Skin of body (tissue), 2 donors: ENCODE results near the gene AKT3. TPM values are rescaled to one million over a fixed set of nuclear protein-coding genes. Genes with fewer than 3 reads are reported as not detected.
"Not testable (repeated sequence)": the region's sequence is repeated elsewhere in the genome, so short reads cannot be mapped to it uniquely, and the experiment has no call there.

Source experiments
- DNase-seq: peaks from one replicate; lab custom pipeline; 2025; lab: John Stamatoyannopoulos, UW
- total RNA-seq: library from RNA; depleted of rRNA; stranded (reverse); fragments of >200 nt; gene quantifications from one replicate; pipeline ENCODE4 v1.2.3, GENCODE V29; 2014

The AKT3 gene
- total RNA-seq, 1 donor from 2014 or later: 26.7 TPM

DNA sequence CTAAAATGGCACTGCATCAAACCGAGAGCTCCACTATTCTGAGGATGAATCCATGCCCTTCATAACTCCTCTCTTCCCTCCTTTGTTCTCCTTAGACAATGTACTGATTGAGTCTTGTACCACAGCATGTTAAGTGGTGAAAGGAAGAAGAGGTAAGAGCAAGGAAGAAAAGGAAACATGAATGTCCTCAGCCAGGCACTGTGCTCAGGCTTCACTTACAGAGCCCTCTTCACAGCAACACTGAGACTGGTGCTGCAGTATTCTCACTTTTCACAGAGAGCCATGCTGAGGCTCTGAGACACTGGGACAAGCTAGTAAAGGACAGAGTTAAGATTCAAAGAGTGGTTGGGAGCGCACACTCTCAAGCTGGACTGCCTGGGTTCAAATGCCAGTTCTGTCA is 143.5 kb downstream of the AKT3 start:
- DNase-seq: no peak

DNA sequence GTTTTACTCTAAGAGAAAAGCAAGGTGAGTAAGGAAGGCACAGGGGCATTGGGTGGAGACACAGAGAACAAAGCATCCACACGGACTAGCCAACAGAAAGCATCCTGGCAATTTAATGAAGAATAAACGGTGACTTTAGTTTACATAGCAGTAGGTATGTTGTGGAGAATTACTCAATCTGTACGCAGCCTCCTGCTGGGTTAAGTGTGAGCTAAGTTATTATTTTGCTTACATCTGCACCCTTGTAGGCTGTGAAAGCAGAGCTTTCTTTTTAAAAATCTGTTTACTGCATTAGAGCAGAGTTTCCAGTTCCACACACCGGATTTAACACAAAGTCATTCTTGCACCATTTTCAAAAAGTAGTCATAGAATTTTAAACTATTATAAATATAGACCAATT is 144.5 kb downstream of the AKT3 start:
- DNase-seq: no peak

DNA sequence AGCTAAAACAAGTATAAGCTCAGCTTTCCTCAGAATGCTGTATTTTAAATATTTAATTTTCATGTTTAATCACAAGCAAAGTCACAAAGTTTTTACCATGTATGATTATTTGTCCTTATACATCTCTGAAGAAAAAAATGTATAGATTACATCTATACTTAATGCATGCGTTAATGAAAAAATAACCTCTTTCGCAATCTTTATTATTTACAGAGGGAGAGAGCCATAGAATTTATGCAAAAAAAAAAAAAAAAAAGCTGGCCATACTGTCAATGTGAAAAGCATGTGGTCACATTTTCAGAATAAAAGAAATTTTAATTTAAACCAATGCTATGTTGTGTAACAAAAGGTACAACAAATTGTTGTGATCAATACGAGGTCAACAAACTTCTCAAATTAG is 148.2 kb downstream of the AKT3 start:
- DNase-seq: no peak

DNA sequence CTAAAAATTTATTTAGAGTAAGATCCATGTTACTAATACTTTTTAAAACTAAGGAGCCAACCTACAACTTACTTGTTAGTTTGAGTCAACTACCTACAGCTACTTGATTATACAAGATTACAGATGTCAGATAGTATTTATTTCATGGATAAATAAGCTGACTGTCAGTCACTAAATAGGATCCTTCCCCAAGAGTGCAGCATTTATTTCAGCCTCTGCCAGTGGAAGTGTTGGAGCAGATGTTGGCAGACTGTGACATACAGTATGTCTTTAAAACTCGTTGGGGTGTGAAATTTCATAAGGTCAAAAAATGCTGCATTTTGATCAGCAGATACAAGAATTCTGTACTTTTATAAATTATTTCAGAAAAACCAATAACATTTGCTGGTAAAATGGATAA is 156.2 kb downstream of the AKT3 start:
- no peak for DNase-seq

DNA sequence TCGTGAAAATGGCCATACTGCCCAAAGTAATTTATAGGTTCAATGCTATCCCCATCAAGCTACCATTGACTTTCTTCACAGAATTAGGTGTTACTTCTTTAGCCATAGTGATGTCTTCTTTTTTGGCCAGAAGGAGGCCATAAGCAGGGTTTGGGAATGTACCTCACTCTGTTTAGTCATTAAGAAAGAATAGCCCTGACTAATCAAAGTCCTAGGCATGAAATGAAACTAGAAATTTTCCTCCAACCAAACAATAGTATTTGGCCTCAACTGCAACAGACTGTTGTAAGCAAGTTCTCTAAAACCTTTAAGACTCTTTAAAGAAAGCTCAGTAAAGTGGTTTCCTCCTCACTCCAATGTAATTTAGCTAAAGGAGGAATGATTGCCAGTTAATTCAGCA is 163.9 kb downstream of the AKT3 start:
- no peak for DNase-seq

DNA sequence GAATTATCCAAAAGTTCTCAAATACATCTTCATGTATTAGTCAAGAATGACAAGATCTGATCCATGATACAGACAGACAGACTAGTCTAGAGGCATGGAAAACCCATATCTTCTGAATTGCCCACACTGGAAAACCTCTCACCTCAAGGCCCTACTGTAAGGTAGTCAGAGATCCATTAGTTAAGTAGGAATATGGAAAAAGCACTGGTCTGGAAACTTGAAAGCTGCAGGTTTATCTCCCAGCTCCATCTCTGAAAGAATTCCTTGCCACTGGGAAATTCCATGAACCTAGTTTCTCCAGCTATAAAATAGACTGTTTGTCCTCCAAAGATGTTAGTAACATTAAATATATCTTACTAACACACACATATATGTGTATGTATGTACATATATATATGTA is 169.2 kb downstream of the AKT3 start:
- no peak for DNase-seq

DNA sequence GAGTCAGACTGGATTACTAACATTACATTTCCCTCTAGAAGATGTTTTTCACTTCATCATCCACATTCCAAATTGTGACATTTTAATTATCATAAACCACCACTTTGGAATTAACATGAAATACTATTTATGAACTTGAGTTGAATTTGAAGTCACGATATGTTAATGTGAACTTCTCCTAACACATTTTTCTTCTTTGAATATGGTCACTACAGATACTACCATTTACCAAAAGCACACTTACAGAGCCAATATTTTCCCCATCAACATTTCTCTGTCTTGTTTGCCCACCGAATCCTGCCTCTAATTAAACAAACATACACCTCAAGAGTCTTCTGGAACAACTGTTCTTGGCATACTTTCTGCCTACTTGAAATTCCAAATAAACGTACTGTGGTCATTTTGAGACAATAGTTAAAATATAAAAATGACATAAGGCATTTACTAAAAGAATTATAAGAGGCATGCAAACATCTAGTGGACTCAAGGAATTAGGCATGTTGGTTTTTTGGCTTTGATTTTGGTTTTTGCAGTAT is 177.4 kb downstream of the AKT3 start:
- DNase-seq: no peak

DNA sequence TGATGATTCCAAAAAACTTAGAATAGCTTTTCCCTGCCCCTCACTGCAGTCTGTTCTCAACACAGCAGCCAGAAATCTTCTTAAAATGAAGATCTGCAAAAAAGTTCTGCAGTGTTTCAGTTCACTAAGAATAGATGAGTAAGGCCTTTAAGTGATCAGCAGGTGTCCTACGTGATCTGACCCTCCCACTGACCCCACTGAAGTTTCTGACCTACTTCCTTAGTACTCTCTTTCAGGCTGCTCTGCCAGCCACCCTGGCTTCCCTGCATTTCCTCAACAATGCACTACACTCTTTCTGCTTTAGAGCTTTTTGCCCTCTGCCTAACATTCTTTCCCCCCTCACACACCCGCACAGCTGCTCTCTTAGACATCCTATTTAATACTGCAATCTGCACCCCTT is 182.5 kb downstream of the AKT3 start:
- no peak for DNase-seq

DNA sequence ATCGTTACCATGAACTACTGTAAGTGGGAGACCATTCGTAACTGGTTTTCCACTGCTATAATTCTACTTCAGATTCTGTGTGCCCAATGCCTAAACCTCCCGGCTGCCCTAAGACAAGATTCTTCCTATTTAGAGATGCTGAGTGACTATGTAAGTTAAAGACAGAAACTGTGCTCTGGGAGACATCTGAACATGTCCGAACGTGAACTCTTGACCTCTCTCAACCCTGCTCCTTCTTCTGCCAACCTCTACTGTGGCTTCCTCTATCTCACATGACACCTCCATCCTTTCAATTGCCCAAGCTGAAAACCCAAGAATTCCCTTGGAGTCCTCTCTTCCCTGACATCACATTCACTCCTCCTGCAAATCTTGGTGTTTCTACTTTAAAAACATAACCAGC is 182.9 kb downstream of the AKT3 start:
- DNase-seq: no peak

DNA sequence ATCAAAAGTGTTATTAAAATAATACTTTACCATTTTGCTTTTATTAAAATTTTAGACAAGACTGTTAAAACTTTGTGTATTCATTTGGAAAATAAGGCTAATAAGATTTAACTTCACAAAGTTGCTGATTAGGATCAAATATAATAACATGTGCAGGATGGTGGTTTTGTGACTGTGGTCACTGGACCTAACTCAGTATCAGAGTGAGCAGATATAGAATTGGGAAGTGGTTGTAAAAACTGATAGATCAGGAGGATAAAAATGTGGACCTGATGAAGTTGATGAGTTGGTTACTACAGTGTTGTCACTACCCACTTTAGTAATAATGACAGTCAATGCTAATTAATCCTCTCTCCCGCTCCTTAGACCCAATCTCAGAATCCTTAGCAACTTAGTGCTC is 186.4 kb downstream of the AKT3 start:
- DNase-seq: no peak

DNA sequence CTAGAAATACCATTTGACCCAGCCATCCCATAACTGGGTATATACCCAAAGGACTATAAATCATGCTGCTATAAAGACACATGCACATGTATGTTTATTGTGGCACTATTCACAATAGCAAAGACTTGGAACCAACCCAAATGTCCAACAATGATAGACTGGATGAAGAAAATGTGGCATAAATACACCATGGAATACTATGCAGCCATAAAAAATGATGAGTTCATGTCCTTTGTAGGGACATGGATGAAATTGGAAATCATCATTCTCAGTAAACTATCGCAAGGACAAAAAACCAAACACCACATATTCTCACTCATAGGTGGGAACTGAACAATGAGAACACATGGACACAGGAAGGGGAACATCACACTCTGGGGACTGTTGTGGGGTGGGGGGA is 187.9 kb downstream of the AKT3 start:
- DNase-seq: not testable (repeated sequence)

DNA sequence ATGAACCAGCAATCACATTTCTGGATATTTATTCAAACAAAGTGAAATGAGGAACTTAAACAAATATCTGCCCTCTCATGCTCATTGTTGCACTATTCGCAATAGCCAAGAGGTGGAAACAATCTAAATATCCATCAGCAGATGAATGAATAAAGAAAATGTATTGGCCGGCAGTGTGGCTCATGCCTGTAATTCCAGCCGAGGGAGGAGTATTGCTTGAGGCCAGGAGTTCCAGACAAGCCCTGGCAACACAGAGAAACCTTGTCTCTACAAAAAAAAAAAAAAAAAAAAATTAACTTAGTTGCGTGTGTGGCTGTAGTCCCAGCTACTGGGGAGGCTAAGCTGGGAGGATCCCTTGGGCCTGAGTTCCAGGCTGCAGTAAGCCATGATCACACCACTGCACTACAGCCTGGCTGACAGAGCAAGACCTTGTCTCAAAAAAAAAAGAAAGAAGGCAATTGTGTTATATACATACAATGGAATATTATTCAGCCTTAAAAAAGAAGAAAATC is 191.4 kb downstream of the AKT3 start:
- DNase-seq: no peak

DNA sequence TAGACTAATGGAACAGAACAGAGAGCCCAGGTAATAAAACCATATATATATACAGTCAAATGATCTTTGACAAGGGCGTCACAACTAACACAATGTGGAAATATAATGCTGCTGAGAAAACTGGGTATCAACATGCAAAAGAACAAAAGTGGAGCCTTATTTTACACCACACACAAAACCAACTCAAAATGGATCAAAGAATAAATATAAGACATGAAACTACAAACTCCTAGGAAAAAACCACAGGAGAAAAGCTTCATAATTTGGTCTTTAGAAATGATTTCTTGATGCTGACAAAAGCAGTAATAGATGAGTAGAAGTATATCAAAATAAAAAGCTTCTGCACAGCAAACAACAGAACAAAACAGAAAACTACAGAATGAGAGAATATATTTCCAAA is 192.2 kb downstream of the AKT3 start:
- DNase-seq: no peak

DNA sequence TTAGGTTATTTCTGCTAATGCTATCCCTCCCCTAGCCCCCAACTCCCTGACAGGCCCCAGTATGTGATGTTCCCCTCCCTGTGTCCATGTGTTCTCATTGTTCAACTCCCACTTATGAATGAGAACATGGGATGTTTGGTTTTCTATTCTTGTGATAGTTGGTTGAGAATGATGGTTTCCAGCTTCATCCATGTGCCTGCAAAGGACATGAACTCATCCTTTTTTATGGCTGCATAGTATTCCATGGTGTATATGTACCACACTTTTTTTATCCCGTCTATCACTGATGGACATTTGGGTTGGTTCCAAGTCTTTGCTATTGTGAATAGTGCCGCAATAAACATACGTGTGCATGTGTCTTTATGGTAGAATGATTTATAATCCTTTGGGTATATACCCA is 200.5 kb downstream of the AKT3 start:
- not testable (repeated sequence) for DNase-seq

DNA sequence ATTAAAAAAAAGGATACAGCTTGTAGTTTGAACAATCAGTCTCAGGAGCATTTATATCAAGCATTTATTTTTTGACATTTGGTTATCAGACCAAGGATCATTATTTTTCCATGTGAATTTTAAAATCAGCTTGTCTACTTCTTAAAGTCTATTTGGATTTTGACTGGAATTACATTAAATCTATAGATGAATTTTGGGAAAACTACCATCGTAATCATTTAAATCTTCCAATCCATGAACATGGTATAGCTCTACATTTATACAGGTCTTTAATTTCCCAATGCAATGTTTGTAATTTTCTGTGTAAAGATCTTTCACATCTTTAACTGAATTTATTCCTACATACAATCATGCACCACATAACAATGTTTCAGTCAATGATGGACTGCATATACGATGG is 203.2 kb downstream of the AKT3 start:
- no peak for DNase-seq

DNA sequence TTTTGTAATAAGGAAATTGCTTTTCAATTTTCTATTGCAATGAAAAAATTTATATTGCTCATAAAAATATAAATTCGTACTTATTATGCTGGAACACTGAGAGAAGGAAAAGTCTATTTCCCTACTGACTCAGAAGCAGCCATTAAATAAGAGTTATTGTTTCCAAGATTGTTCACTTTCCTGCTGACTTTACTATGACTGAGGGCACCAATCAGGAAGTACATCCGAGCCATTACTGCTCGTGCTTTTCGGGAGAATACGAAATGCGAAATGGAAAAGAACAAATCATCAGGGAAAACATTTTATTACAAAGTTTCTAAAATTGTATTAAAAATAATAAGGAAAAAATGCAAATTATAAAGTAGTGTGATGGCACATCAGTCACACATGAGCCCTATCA is 204.8 kb downstream of the AKT3 start:
- DNase-seq: no peak

DNA sequence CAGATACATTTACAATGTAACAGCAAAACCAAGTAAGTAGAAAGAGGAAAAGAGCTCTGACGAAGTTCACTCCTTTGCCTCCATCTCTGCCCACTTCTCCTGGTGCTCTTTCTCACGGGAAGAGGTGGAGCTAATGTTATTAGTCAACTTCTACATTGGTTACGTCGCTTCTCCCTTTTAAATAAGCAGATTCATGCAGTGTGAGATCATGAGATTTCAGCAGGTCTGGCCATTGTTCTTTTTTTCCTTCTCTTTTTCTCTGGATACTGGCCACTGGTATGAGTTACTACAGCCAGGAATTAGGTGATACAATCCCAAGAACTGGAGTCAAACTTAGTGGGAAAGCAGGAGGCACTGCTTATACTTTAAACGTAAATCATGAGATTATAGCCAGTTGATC is 207.1 kb downstream of the AKT3 start:
- no peak for DNase-seq

DNA sequence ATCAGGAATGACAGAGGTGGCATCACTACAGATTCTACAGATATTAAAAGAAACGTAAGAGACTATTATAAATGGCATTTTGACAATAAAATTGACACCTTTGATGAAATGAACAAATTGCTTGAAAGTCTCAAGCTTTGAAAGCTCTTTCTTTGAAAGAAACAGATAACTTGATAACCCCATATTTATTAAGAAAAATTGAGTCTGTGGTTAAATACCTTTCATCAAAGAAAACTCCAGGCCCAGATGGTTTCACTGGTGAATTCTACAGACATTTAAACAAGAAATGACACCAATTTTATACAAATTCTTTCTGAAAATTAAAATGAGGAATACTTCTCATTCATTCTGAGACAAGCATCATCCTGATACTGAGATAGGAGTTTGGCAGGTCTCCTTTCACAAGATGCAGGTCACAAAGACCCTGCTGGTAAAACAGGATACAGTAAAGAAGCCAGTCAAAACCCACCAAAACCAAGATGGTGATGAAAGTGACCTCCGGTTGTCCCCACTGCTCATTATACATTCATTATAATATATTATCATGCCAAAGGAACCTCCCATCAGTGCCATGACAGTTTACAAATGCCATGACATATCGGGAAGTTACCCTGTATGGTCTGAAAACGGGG is 210.9 kb downstream of the AKT3 start:
- no peak for DNase-seq

DNA sequence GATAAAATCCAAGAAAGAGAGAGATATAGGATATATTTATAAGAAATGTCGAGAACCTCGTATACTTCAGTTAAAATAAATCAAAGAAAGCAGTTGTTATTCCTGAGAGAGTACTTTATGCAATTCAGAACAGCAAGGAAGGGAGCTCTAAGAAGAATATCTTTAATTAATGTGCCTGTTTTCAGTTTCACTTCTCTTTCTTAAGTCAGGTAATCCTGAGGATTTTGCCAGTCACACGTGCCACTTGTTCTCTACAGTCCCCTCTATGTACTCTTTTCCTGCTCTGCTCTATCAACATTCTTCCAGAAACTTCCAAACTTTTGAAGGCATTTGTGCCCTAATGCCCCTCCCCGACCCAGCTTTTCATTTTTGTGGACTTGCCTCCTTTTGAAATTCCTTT is 211.9 kb downstream of the AKT3 start:
- DNase-seq: no peak

DNA sequence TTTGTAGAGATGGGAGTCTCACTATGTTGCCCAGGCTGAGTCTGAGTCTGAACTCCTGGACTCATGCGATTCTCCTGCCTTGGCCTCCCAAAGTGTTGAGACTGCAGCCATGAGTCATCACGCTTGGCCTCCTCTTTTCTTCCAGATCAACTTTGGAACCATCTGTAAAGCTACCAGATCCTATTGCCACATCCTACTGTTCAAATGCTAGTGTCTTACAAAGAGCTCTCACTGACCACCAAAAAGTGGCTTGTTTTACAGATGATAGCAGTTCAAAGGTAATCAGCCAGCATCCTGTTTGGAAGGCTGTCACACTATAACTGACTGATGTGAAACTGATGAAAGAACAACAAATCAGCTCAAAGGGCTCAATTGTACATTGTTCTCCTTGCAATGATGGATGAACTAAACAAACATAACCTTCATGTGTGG is 221.6 kb downstream of the AKT3 start:
- no peak for DNase-seq

DNA sequence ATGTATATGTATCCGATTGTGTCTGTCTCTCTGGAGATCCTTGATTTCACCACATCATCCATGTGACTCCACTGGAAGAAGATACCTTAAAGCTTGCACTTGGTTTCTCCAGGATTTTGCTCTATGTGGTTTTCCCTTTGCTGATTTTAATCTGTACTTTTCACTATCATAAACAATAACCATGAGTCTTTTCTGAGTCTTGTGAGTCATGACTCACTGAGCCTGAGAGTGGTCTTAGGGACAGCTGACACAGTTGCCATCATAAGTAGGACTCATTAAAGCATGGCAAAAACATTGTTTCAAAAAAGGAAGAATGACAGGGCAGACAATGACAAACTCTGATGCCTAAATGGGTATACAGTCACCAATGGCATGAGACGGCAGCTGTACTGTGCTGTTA is 226.2 kb downstream of the AKT3 start:
- no peak for DNase-seq

DNA sequence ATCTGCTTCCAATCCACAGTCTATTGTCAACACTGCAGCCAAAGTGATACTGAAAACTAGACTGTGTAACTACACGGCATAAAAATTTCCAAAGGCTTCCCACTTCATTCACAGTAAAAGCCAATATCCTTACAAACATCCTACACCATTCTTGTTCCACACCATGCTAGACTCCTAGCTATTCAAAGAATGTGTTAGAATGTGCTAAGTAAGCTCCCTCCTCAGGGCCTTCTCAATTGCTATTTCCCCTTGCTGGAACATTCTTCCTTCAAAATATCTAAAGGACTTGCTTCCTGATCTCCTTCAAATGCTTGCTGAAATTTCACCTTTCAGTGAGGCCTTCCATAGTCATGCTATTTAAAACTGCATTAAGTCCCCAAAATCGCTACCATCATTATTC is 228.1 kb downstream of the AKT3 start:
- no peak for DNase-seq

DNA sequence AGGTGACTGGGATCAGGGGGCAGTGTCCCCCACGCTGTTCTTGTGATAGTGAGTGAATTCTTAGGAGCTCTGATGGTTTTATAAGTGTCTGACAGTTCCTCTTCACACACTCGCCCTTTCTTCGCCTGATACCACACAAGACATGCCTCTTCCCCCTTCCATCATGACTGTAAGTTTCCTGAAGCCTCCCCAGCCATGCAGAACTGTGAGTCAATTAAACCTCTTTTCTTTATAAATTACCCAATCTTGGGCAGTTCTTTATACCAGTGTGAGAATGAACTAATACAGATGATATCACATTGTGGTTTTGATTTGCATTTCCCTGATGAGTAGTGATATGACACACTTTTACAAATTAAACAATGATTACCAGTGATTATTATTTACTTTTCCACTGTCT is 229.9 kb downstream of the AKT3 start:
- no peak for DNase-seq

DNA sequence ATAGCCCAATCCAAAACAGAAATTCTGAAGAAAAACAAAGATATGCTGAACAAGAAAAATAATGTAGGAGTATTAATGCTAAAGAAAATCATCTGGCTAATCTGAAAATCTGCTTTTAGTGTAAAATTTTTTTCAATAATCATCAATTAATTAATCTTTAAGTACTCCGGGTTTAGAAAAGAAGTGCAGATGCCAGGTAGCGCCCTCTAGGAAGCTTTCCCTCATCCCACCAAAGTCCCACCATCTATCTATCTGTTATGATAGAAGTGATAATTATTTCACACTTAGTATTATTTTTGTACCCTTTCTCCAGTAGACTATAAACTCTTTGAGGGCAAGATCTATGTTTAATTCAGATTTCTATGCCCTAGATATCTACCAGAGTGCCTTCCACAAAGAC is 240.3 kb downstream of the AKT3 start:
- DNase-seq: no peak
